NCI-H187 treated with DMSO at 0.1 percent for 48 hours (cell line): ENCODE results near the gene MMS19.

Experiments
- DNase-seq: peaks from one replicate; lab custom pipeline; 2025; lab: John Stamatoyannopoulos, UW

The MMS19 gene

GRCh38 chr10:97464226-97464625, 34.0 kb downstream of the MMS19 start:
- no peak for DNase-seq

DNA sequence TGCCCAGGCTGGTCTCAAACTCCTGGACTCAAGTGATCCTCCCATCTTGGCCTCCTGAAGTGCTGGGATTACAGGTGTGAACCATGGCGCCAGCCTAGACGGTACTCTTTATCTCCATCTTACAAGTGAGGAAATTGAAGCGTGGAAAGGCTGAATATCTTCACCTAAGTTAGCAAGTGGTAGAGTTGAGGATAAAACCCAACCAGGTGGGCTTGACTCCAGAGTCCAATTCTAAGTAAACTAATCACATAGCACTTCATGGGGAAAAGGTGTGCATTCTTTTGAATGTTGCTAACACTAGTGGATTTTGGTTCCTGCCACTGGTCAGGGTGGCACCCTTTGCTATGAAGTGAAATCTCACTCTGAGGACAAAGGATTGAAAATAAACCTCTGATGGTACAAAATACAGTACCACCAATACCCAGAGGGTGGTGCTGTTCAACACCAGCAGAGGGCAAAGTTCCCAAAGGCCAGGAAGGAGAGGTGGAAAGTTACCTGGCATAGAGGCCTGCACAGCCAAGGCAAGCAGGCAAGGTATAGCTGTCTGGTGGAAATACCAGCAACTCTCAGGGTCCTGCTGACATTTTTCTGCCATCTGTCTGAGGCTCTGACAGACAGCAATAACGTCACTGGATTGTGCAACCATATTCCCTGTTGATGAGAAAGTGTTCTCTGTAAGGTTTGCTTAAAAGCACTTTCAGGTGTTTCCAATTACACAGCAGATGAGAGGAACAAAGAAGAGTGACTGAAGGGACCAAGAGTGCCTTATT, 34.7 kb downstream of the MMS19 start:
- no peak for DNase-seq

DNA sequence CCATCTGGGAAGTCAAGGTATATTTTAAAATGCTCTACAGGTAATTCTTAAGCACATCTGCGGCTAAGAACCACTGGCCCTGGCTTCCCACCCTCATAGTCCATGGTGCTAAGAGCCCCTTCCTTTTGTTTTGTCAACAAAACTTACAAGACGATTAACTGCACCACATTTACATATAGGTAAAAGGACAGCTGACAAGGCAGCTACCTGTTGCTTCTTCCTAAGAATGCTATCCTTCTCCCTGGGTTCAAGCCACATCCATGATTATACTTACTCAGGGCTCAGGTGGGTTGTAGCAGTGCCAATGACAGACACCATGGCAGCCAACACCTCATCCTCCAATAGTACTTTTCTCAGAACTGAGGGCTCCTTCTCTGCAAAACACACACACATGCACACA, 35.9 kb downstream of the MMS19 start:
- no peak for DNase-seq

DNA sequence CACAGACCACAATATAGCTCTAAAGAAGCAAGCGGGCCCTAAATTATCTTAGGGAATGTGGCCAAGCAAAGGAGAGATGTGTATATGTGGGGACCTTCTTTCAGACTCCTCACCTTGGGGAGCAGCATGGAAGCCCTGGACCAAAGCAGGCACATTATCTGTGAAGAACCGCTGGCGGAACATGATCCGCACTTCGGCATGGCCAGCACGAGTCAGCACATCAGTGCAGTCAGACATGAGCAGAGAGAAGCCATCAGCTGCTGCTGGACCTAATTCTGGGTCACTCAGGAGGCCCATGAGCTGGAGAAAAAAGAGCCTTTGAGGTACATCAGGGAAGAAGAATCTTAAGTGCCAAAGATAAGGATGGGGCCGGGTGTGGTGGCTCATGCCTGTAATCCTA, 38.3 kb downstream of the MMS19 start:
- DNase-seq, result no peak

- no peak for DNase-seq
Measured at GRCh38 chr10:97459111-97459510, 39.1 kb downstream of the MMS19 start.

GRCh38 chr10:97456686-97457065, 41.5 kb downstream of the MMS19 start:
- DNase-seq, result no peak

GRCh38 chr10:97456034-97456685, 42.1 kb downstream of the MMS19 start:
- DNase-seq, result no peak

GRCh38 chr10:97454330-97455036, 43.7 kb downstream of the MMS19 start:
- DNase-seq, result no peak

GRCh38 chr10:97452352-97452751, 45.9 kb downstream of the MMS19 start:
- DNase-seq, result no peak

GRCh38 chr10:97451605-97452004, 46.6 kb downstream of the MMS19 start:
- no peak for DNase-seq

- no peak for DNase-seq
Measured at GRCh38 chr10:97450828-97451227, 47.4 kb downstream of the MMS19 start.

DNA sequence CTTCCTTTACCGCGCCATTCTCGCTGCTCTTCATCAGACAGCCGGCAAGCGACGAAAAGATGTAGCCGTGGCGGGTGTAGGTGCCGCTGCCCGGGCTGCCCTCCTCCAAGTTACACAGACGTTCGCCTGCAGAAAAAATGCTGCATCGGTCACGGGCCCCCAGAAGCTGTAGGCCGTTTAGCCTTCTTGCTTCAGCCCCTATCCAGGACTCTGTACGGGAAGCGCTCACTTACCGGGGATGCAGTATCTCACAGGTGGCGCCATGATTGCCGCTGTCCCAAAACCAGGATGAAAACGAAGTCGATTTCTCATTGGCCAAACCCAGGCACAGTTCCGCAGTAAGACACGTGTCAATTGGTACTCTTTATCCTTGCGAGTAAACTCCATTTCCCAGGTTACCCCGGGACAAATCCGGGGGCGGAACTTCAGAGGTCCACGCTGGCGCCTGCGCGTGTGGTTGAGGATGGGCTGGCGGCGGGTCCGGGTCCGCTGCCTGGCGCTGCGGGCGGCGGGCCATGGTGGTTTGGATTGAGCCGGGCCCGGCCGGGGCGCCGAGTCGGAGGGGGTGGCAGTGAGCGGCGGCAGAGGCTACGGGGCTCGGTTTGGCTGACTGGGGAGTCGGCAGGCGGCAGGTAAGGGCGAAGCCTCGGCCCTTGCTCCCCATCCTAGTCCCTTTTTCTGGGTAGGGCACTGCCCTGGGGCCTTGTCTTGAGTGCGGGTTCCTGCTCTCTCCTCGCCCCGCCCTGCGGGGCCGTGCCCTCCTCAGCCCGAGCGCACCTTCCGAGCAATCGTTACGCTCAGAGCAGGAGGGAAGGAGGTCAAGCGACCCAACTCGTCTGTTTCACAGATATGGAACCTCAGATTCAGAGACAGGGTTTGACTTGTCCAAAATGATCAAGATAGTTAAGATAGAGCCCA, 52.2 kb downstream of the MMS19 start, which contains the start of the genes EXOSC1 and ZDHHC16:
Gene EXOSC1 (minus strand): TSS at position 285 of the 918 bp plus-strand sequence. CDS start 21 bp downstream, at position 264.
Gene ZDHHC16 (plus strand): TSS at position 454 of the 918 bp plus-strand sequence. CDS start 5,501 bp downstream, outside the sequence.
- DNase-seq, result peak; percentile 74

DNA sequence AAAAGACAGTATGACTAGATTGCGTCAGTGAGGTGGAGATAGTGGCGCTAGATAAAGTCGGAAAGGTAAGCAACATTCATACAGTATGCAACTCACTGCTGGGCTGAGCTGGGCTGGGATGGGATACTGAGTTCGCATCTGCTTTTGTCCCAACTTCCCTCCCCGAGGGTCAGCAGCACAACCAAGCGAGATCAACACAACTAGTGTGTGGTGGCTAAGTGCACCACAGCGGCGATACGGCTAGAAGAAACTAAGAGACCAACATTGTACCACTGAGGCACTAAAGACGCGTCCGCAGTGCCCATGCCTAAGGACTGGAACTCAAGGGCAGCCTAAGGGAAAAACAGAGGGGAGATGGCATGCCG, 52.9 kb downstream of the MMS19 start:
- DNase-seq, result no peak

DNA sequence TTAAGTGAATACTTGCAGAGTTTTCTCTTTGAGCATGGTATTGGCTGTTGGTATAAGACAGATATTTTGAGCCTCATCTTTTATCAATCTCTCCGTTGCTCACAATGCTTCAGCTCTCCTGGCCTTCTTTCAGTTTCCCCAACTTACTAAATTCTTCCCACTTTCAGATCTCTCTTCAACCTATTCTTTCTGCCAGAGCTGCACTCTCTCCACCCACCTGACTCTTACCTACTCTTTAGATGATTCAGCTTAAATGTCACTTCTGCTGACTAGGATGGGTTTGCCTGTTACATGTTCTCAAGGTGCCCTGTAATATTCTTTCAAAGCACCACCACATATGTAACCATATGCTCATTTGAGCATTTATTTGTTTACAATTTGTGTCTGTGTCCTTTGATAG, 54.0 kb downstream of the MMS19 start:
- no peak for DNase-seq

DNA sequence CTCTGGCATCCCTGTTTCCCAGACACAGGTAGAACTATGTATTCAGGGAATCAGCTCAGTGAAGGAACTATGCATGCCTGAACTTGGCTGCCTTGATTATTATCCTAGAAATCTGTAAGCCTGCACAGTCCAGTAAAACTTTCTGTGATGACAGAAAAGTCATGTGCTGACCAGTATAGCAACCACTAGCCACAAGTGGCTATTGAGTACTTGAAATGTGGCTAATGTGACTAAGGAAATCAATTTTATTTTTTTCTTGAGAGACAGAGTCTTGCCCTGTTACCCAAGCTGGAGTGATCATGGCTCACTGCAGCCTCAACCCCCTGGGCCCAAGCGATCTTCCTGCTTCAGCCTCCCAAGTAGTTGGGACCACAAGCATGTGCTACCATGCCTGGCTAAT, 55.9 kb downstream of the MMS19 start:
- no peak for DNase-seq

GRCh38 chr10:97435211-97435610, 63.0 kb downstream of the MMS19 start:
- no peak for DNase-seq

DNA sequence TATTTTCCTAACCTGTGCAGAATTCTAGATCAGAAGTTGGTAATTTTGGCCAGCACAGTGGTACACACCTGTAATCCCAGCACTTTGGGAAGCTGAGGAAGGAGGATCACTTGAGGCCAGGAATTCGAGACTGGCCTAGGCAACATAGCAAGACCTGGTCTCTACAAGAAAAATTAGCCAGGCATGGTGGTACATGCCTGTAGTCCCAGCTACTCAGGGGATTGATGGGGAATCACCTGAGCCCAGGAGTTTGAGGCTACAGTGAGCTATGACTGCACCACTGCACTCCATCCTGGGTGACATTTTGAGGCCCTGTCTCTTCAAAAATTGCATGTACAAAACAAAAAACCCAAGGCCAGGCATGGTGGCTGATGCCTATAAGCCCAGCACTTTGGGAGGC, 63.7 kb downstream of the MMS19 start:
- no peak for DNase-seq

DNA sequence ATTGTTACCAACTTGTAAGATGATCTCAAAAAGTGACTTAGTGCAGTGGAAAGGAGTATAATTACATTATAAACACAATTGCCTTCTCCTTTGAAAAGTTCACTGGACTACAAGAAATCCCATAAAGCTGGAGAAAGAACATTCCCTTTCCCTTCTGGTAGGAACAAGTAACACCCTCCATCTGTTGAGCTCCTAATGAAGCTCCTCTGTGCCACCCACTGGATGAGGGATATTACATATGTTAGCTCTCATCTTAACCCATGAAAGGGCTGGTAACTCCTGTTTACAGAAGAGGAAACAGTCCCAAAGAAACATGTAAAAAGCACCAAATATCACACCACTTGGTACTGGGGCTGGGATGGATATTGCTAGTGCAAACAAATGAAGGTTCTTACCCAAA, 64.2 kb downstream of the MMS19 start:
- no peak for DNase-seq

- no peak for DNase-seq
Measured at GRCh38 chr10:97428572-97428981, 69.6 kb downstream of the MMS19 start.

GRCh38 chr10:97427571-97428179, 70.5 kb downstream of the MMS19 start:
- no peak for DNase-seq

DNA sequence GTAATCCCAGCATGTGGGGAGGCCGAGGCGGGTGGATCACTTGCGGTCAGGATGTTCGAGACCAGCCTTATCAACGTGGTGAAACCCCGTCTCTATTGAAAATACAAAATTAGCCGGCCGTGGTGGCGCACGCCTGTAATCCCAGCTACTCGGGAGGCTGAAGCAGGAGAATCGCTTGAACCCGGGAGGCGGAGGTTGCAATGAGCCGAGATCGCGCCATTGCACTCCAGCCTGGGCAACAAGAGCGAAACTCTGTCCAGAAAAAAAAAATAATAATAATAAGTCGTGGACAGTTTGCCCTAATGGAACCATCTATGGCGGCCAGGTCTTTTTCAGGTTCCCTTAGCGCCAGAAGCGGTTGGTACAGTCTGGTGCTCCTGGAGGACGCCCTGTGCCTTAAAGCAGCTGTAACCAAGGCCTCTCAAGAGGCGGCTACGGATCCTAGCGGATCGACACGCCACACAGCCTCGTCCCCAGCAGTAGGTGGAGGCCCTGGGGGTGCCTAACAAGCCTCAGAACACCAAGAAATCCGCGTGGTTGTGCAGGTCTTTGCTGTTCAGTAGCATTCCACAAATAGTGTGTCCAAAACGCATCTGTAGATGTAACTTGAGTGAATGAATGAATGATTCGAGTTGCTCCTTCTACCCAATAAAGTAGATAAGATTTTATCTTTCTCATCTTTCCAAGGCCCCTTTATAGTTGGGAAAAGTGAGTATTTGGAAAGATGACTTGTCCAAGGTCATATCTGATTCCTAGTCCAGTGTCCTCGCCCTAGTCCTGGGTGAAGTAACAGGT, 71.2 kb downstream of the MMS19 start:
- no peak for DNase-seq
